IPS-18a (cell line): ENCODE results near the gene ITPK1.

Experiments used
- H3K27ac ChIP-seq: one replicate; pipeline ENCODE4 v1.5.1; 2013; ENCODE audit warnings: low read length
- H3K27me3 ChIP-seq: one replicate; pipeline ENCODE4 v1.6.1; 2013; ENCODE audit warnings: mild to moderate bottlenecking, low read length; ENCODE audit not compliant: control insufficient read depth, insufficient read depth
- H3K36me3 ChIP-seq: one replicate; pipeline ENCODE4 v1.6.1; 2013; ENCODE audit warnings: low read depth, low read length; ENCODE audit not compliant: control insufficient read depth
- H3K4me1 ChIP-seq: one replicate; pipeline ENCODE4 v1.6.1; 2013; ENCODE audit warnings: low read depth, low read length; ENCODE audit not compliant: control insufficient read depth
- H3K4me3 ChIP-seq: one replicate; pipeline ENCODE4 v1.5.1; 2013; ENCODE audit warnings: low read length
- H3K9ac ChIP-seq: one replicate; pipeline ENCODE4 v1.6.1; 2013; ENCODE audit warnings: mild to moderate bottlenecking, low read length, moderate library complexity
- H3K9me3 ChIP-seq: one replicate; pipeline ENCODE4 v1.6.1; 2013; ENCODE audit warnings: low read depth, low read length; ENCODE audit not compliant: control insufficient read depth

ITPK1 gene

DNA sequence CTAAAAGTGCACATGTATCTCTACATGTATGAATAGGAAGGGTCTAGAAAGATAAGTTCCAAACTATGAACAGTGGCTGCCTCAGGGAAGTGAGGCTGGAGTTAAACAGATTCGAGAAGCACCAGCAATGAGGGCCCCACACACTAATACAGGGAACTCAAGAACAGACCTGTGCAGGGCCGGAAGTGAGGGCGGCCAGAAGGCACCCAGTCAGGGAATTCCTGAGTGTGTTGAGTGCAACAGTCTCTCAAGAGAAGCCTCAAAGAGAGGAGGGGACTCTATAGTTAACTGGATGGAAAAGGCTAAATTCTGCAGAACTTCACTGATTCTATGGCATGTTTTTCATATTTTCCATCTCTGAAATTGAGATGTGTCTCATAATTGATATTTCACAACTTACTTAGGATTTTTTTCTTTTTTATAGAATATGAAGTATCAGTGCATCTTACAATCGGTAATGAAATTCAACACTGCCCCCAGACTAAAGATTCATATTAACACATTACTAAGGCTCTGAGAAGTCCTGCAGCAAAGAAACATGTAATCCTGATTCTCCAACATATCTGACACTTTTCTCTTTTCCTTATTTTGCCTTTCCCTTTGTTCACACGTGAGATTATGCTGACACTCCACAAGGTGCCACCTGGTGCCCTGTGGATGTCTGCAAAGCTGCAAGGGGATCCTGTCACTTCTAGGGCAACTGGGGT, 131.5 kb downstream of the ITPK1 start:
- no peak overlapping the region for H3K4me3 ChIP-seq
- peaks cover 3% of the 10 kb centered on the region for H3K9me3 ChIP-seq
- H3K4me1 ChIP-seq: no peaks in the 10 kb centered on the region
- no peaks in the 10 kb centered on the region for H3K36me3 ChIP-seq
- no peak overlapping the region for H3K9ac ChIP-seq
- H3K27me3 ChIP-seq: no peaks in the 10 kb centered on the region
- H3K27ac ChIP-seq: no peak overlapping the region

DNA sequence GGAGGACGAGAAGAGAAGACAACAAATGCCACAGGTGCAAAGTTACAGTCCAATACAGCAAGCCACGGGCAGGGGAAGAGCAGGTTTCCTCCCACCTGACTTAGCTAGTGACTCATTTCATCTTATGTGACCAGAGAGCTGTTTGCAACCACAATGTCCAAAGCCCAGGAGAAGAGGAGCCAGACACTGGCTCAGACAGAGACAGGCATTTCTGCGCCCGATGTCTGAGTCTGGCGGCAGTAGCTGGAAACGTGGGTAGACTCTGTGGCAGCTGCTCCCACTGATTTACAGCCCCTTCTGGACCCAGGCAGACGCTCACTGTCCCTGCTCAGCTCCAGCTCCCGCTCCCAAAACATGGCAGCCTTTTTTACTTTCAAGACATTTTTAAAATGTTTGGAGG, 132.8 kb downstream of the ITPK1 start:
- Histone ChIP-seq H3K9ac (no peak overlapping the region), H3K36me3 (no peaks in the 10 kb centered on the region), H3K9me3 (peaks cover 8% of the 10 kb centered on the region), H3K27ac (no peak overlapping the region), H3K4me3 (no peak overlapping the region), H3K4me1 (no peaks in the 10 kb centered on the region), H3K27me3 (no peaks in the 10 kb centered on the region)

DNA sequence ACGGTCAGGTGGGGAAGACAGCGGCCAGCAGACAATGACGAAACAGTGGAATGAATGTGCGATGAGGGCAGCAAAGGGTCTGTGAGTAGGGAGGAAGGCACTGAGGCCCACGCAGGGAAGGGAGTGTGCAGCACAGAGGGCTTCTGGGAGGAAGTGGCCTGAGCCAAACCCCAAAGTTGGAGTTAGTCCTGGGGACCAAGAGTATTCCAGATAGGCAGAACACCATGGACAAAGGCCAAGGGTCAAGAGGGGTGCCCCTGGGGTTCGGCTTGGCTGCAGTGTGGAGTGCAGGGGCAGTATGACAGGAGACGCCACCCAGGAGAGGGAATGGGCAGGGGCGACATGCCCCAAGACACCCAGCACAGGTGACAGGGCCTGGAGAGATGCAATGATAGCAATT, 134.0 kb downstream of the ITPK1 start:
- no peak overlapping the region for H3K27ac ChIP-seq
- no peak overlapping the region for H3K9ac ChIP-seq
- H3K4me3 ChIP-seq: no peak overlapping the region
- no peaks in the 10 kb centered on the region for H3K27me3 ChIP-seq
- no peaks in the 10 kb centered on the region for H3K36me3 ChIP-seq
- H3K9me3 ChIP-seq: peaks cover 8% of the 10 kb centered on the region
- H3K4me1 ChIP-seq: no peaks in the 10 kb centered on the region

DNA sequence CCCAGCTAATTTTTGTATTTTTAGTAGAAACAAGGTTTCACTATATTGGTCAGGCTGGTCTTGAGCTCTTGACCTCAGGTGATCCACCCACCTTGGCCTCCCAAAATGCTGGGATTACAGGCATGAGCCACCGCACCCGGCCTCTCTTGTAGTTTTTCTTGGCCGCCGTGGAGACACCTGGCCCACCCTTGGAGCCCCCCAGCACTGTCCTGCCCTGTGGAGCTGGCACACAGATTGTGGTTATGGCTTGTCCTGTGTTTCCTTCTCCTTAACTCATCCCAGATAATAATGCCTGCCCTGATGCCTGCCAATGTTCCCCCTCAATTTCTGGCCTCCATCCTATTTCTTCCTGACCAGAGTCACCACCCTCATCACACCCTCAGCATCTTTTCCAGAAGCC, 134.9 kb downstream of the ITPK1 start:
- Histone ChIP-seq H3K27me3 (no peaks in the 10 kb centered on the region), H3K4me1 (no peaks in the 10 kb centered on the region), H3K27ac (no peak overlapping the region), H3K36me3 (no peaks in the 10 kb centered on the region), H3K9ac (no peak overlapping the region), H3K4me3 (no peak overlapping the region), H3K9me3 (peaks cover 8% of the 10 kb centered on the region)

- no peak overlapping the region for H3K27ac ChIP-seq
- H3K9me3 ChIP-seq: peaks cover 8% of the 10 kb centered on the region
- no peaks in the 10 kb centered on the region for H3K36me3 ChIP-seq
Observed at GRCh38 chr14:92978229-92979021, 137.3 kb downstream of the ITPK1 start.

GRCh38 chr14:92976268-92976667, 139.5 kb downstream of the ITPK1 start:
- H3K27ac ChIP-seq: no peak overlapping the region
- peaks cover 3% of the 10 kb centered on the region for H3K4me1 ChIP-seq
- no peaks in the 10 kb centered on the region for H3K36me3 ChIP-seq
- no peaks in the 10 kb centered on the region for H3K27me3 ChIP-seq
- peaks cover 8% of the 10 kb centered on the region for H3K9me3 ChIP-seq
- no peak overlapping the region for H3K4me3 ChIP-seq
- H3K9ac ChIP-seq: no peak overlapping the region

More at GRCh38 chr14:92978229-92979021, 137.3 kb downstream of the ITPK1 start:
- H3K4me1 ChIP-seq: no peaks in the 10 kb centered on the region
- no peak overlapping the region for H3K9ac ChIP-seq
- no peaks in the 10 kb centered on the region for H3K27me3 ChIP-seq
- H3K4me3 ChIP-seq: no peak overlapping the region

- Histone ChIP-seq H3K4me1 (peaks cover 6% of the 10 kb centered on the region), H3K36me3 (no peaks in the 10 kb centered on the region), H3K27me3 (no peaks in the 10 kb centered on the region), H3K9ac (no peak overlapping the region), H3K9me3 (peaks cover 8% of the 10 kb centered on the region), H3K4me3 (no peak overlapping the region), H3K27ac (no peak overlapping the region)
Observed at GRCh38 chr14:92974541-92975345, 141.0 kb downstream of the ITPK1 start.

GRCh38 chr14:92973798-92974372, 141.8 kb downstream of the ITPK1 start:
- peaks cover 5% of the 10 kb centered on the region for H3K9me3 ChIP-seq
- peaks cover 7% of the 10 kb centered on the region for H3K4me1 ChIP-seq
- H3K4me3 ChIP-seq: no peak overlapping the region
- no peaks in the 10 kb centered on the region for H3K36me3 ChIP-seq
- H3K27ac ChIP-seq: no peak overlapping the region
- H3K9ac ChIP-seq: no peak overlapping the region
- H3K27me3 ChIP-seq: no peaks in the 10 kb centered on the region

DNA sequence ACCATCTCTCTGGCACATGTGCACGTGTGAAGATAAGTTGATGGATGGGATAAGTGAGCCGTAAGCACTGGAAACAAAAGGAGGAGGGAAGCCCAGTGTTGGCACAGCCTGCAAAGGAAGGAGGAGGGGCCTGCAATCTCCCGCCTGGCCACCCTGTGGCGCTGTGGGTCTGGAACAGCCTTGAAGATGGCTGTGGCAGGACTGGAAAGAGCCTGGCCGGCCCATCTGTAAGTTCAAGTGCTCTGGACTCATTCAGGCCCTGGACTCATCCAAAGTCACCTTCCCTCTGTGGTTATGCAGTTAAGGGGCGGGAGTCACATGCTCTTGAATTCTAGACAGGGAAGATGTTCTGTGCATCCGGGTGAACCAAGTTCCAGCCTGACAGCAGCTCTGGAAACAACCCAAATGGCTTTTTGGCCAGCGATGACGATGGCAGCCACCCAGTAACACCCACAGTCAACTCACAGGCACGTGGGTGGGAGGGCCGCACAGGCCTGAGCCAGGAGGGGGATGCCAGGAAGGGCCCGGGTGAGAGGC, 142.4 kb downstream of the ITPK1 start:
- no peak overlapping the region for H3K4me3 ChIP-seq

GRCh38 chr14:92971601-92972180, 144.0 kb downstream of the ITPK1 start:
- Histone ChIP-seq H3K27ac (no peak overlapping the region), H3K4me3 (no peak overlapping the region), H3K9ac (no peak overlapping the region), H3K36me3 (no peaks in the 10 kb centered on the region), H3K4me1 (peaks cover 7% of the 10 kb centered on the region), H3K27me3 (no peaks in the 10 kb centered on the region), H3K9me3 (no peaks in the 10 kb centered on the region)

More for the DNA sequence above, 142.4 kb downstream of the ITPK1 start:
- H3K9me3 ChIP-seq: no peaks in the 10 kb centered on the region
- H3K36me3 ChIP-seq: no peaks in the 10 kb centered on the region
- no peak overlapping the region for H3K9ac ChIP-seq
- no peak overlapping the region for H3K27ac ChIP-seq
- peaks cover 7% of the 10 kb centered on the region for H3K4me1 ChIP-seq
- H3K27me3 ChIP-seq: no peaks in the 10 kb centered on the region

DNA sequence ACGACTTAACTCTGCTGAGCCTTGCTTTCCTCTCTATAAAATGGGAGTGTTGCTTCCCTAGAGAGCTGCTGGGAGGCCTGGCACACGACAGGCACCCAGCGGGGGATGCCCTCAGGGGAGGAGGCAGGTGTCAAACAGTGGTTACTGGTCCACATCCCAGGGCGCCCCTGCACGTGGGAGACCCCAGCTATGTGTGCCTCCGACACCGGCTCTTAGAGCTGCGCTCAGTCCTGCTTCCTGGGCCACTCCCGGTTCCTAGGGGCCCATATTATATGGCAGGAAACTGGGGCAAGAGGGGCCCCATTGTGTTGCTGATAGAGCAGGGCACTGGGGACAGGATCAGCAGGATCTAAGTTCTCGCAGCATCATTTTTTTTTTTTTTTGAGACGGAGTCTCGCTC, 145.5 kb downstream of the ITPK1 start:
- H3K27me3 ChIP-seq: no peaks in the 10 kb centered on the region
- peaks cover 7% of the 10 kb centered on the region for H3K4me1 ChIP-seq
- no peaks in the 10 kb centered on the region for H3K36me3 ChIP-seq
- no peaks in the 10 kb centered on the region for H3K9me3 ChIP-seq
- no peak overlapping the region for H3K4me3 ChIP-seq
- no peak overlapping the region for H3K27ac ChIP-seq
- no peak overlapping the region for H3K9ac ChIP-seq
